Ishikawa (cell line): ENCODE results near the gene ARSB.

Experiments used
- EGR1 ChIP-seq: IDR thresholded peaks from 2 replicates; pipeline ENCODE4 v1.6.1; 2012
- EP300 ChIP-seq: IDR thresholded peaks from 2 replicates; pipeline ENCODE4 v1.6.1; 2012; ENCODE audit warnings: borderline replicate concordance
- FOXM1 ChIP-seq: IDR thresholded peaks from 2 replicates; pipeline ENCODE4 v1.6.1; 2012; ENCODE audit warnings: low read depth, borderline replicate concordance
- NFIC ChIP-seq: IDR thresholded peaks from 2 replicates; pipeline ENCODE4 v1.6.1; 2012
- RAD21 ChIP-seq: IDR thresholded peaks from 2 replicates; pipeline ENCODE4 v1.6.1; 2012; ENCODE audit warnings: low read depth
- TAF1 ChIP-seq: IDR thresholded peaks from 2 replicates; pipeline ENCODE4 v1.6.1; 2012; ENCODE audit warnings: low read depth, mild to moderate bottlenecking
- YY1 ChIP-seq: IDR thresholded peaks from 2 replicates; pipeline ENCODE4 v1.6.1; 2012; ENCODE audit warnings: low read depth
- TF ChIP-seq, protein P1 (sequence below): IDR thresholded peaks from 2 replicates; pipeline ENCODE4 v1.6.1; 2012
- TF ChIP-seq, protein P2 (sequence below): IDR thresholded peaks from 2 replicates; pipeline ENCODE4 v1.6.1; 2012; ENCODE audit warnings: low read depth, mild to moderate bottlenecking

DNA sequence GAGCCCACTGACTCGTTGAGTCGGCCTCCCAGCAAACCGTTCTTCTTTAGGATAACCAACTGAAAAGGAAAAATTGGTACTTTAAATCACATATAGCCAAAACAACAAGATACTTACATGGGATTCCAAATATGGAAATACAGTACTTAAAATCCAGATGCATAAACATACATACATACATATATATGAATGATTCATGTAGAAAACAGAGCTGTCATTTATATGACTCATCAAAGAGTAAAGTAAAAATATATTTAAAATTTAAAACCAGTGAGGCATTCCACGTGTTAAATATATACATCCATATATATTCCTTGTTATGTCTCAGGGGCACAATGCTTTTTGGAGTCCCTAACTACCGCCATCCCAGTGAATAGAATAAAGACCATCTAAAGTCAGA lies 47.7 kb upstream of the ARSB start:
- TF ChIP-seq NFIC (no peak), EGR1 (no peak), YY1 (no peak), TAF1 (no peak), FOXM1 (no peak), EP300 (no peak), RAD21 (no peak)
- TF ChIP-seq, protein P1, sequence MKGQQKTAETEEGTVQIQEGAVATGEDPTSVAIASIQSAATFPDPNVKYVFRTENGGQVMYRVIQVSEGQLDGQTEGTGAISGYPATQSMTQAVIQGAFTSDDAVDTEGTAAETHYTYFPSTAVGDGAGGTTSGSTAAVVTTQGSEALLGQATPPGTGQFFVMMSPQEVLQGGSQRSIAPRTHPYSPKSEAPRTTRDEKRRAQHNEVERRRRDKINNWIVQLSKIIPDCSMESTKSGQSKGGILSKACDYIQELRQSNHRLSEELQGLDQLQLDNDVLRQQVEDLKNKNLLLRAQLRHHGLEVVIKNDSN: no peak
- TF ChIP-seq, protein P2, sequence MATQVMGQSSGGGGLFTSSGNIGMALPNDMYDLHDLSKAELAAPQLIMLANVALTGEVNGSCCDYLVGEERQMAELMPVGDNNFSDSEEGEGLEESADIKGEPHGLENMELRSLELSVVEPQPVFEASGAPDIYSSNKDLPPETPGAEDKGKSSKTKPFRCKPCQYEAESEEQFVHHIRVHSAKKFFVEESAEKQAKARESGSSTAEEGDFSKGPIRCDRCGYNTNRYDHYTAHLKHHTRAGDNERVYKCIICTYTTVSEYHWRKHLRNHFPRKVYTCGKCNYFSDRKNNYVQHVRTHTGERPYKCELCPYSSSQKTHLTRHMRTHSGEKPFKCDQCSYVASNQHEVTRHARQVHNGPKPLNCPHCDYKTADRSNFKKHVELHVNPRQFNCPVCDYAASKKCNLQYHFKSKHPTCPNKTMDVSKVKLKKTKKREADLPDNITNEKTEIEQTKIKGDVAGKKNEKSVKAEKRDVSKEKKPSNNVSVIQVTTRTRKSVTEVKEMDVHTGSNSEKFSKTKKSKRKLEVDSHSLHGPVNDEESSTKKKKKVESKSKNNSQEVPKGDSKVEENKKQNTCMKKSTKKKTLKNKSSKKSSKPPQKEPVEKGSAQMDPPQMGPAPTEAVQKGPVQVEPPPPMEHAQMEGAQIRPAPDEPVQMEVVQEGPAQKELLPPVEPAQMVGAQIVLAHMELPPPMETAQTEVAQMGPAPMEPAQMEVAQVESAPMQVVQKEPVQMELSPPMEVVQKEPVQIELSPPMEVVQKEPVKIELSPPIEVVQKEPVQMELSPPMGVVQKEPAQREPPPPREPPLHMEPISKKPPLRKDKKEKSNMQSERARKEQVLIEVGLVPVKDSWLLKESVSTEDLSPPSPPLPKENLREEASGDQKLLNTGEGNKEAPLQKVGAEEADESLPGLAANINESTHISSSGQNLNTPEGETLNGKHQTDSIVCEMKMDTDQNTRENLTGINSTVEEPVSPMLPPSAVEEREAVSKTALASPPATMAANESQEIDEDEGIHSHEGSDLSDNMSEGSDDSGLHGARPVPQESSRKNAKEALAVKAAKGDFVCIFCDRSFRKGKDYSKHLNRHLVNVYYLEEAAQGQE: no peak
